Measurements from ENCODE around the gene GNAI3.

DNA sequence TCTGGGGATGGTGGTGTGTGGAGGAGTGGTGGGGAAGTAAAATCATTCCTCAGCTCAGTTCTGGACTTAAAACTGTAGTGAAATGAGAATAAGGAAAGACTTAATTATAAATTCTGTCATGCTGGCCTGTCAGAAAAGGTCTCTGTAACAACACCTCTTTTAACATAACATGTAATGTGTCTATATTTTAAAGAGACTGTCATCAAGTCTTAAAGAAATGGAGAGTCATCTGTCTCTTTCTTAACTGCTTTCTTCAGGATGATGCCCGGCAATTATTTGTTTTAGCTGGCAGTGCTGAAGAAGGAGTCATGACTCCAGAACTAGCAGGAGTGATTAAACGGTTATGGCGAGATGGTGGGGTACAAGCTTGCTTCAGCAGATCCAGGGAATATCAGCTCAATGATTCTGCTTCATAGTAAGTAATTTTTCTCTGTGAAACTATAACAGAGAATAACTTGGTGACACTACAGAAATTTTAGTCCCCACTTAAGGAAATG, 30.6 kb downstream of the GNAI3 start:
- TF ChIP-seq POLR2A (IDR thresholded peaks at IDR 0.05; ENCODE audit: low read length) (no peak), GATA1 (IDR thresholded peaks at IDR 0.05; ENCODE audit: low read depth, low read length) (no peak)
